HPDE6-E6E7 (cell line): ENCODE data around the gene TULP4.
"Not testable (repeated sequence)": the region's sequence is repeated elsewhere in the genome, so short reads cannot be mapped to it uniquely, and the experiment has no call there.

ENCODE experiments used
- DNase-seq: peaks from one replicate; pipeline ENCODE4 v3.0.0; 2011; ENCODE audit warnings: missing footprints; ENCODE audit errors: extremely low spot score

Gene TULP4

DNA sequence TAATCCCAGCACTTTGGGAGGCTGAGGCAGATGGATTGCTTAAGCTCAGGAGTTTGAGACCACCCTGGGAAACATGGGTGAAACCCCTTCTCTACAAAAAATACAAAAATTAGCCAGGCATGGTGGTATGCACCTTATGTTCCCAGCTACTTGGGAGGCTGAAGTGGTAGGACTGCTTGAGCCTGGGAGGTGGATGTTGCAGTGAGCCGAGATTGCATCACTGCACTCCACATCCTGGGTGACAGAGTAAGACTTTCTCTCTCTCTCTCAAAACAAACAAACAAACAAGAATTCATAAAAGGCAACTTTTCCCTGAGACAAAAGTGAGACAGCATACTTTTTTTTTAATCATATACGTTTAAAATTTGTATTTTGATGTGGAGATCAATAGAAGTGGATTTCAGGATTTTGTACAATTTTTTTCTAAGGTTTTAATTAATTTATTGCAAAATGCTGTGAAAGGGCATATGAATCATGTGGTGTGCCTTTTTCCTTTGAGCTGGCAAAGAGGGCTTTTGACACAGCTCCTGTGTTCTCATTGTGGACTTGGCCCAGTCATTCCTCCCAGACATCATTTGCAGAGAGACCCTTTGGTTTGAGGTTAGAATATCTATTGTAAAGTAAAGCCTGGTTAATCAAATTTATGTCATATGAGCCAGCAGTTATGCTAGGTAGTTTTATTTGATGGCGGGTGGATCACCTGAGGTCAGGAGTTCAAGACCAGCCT, 77.1 kb downstream of the TULP4 start:
- DNase-seq, result no peak

DNA sequence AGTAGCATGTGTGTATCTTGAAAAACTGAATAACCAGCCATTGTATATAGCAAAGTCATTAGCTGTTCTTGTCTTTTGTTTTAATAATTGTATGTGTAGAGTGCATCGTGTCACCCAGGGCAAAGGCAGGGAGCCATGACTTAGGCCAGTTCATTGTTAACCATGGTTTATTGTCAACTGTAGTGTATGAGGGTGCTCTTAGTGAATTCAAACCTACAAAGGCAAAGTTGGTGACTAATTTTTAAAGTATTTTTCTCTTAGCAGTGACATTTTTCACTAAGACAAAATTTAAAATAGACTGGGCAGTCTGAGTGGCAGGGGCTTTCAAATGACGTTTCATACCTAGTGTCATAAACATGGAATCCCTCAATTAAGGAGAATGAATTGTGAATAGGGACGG, 79.0 kb downstream of the TULP4 start:
- no peak for DNase-seq

DNA sequence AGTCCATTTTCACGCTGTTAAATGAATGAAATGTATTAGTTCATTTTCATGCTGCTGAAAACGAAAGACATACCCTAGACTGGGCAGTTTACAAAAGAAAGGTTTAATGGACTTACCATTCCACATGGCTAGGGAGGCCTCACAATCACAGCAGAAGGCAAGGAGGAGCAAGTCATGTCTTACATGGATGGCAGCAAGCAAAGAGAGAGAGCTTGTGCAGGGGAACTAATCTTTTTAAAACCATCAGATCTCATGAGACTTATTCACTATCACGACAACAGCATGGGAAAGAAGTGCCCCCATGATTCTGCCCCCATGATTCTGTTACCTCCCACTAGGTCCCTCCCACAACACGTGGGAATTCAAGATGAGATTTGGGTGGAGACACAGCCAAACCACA, 79.7 kb downstream of the TULP4 start:
- DNase-seq, result not testable (repeated sequence)

DNA sequence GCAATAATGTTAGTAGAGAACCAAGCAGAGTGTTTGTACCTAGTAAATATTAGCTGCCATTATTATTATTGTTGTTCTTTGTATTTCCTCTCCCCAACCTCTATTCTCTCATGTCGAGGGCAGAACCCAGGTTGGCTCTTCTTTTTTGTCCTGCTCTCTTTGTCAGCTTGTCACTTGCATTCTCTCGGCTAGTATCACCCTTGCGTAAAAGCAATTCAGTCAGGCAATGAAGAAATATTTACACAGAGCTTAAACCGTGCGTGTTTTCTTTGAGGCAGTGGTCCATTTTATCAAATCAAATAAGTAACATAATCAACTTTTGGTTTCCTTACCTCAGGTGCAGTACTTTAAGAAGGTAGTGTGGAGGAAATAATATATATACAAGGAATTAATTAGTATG, 83.9 kb downstream of the TULP4 start:
- no peak for DNase-seq

DNA sequence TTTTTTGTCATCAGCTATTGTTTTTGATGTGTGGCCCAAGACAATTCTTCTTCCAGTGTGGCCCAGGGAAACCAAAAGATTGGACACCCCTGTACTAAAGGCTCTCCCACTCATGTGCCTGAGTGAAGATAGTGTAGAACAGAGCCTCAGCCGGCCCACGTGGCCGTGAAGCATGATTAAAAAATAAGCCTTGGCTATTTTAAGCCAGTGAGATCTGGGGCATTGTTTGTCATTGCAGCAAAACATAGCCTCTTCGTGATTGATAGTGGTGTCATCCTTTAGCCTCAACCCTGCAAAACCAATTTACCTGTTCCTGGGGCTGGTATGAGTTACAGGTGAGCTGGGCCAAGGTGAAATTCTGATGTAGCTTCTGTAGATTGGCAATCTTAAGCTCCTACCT, 85.3 kb downstream of the TULP4 start:
- no peak for DNase-seq

DNA sequence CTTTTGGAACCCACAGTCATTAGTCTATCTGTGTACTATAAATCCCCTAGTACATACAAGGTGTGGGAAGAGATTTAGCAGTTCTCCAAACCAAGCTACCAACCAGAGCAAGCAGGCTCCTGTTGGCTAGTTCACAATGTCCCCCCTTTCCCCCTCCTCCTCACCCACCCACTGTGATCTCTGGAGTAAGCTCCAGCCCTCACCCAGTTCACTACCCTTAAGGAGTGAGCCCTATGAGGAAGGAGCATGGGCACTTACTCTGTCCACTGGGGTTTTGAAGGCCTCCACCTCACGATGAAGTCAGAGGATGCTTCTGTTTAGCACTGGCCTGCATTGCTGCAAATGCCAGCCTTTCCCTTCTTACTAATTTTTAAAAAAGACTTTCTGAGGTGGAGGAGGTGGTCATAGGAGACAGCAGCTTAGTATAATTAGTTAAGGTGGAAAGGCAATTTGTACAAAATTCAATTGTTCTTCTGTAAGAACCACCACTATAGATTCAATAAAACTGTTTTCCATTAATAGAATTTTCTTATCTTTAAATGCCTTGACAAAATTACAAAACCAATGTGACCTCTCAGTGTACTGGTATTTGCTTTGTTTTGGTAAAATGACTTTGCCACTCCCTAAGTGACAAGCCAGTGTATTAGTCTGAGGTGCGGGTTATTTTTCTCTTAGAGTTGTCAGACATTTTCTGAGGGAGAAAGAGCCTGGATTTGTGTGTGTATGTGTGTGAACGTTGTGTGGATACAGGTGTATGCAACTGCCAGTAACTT, 86.2 kb downstream of the TULP4 start:
- DNase-seq, result no peak

DNA sequence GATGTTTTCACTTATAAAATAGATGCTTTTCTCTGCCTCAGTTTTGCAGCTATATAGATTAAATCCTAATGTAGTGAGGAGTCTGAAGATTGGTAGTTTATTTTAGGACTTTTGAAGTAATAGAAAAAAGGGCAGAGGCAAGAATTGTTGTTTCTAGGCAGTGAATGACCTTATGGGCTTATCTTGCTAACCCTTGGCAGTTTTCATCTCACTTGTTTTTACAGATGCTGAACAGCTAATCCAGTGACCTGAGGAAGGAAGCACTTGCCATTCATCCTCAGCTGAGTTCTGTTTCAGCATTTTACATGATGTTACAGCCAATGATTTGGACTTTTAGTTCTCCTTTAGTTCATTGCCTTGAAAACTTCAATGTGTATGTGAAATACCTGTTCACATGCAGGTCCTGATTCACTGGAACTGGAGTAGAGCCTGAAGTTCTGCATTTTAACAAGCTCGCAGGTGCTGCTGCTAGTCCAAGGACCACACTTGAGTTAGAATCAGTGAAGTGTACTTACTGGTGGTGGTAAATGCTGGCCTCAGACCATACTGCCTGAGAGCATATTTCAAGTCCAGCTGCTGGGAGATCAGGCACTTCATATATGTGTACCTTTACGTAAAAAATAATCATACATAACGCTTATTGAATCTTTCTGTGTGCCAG, 86.9 kb downstream of the TULP4 start:
- DNase-seq, result no peak

DNA sequence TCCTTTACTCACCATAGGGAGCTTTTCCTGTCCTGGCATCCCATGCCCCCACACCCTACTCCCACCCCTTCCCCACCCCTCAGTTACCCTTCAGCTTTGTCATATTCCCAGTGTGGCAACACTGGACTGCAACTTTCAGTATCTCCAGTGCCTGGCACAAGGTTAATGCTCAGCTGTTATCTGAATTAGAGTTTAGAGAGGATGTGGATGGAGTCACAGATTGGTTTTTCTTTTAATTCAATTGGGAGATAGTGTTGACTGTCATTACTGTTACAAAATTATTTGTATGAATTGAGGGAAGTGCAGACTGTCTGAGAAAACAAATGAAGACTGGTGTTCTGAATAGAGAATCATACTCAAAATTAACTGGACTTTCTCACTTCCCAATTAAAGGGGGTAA, 89.9 kb downstream of the TULP4 start:
- no peak for DNase-seq

DNA sequence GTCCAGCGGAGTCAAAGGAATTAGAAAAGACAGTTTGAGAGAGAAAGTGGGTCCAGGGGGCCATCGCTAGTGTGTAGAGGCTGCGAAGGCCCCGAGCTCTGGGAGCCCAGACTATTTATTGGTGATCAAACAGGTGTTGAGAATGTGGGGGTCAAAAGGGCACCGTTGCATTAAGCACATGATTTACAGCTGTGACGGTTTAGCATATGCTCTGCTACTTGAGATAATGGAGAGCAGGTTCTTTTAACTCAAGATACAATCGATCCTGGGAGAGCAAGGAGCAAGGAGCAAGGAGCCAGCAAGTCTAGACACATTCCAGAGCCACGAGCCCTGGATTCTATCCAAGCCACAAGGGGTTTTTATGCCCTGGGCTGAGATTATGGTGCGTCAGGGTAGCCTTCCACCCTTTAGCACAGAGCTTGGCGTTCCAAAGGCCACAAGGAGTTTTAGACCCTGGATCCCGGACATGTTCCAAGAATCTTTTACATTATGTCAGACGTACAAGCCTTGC, 93.1 kb downstream of the TULP4 start:
- not testable (repeated sequence) for DNase-seq

DNA sequence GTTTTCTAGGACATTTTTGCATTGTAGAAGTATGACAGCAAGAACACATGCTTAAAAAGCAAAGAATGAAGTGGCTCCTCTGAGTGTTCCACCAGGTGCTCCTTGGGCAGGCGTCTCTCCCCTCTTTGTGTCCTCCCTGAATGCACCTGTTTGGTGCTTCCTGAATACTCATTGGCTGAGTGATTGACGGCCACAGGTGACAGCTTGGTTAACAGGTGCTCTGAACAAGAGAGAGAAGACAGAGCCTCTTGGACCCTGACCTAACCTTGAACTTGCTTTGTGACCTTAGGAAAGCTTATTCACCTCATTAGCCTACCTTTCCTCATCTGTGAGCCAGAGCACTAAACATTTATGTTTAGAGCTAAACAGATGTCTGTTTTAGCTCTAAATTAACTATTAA, 93.7 kb downstream of the TULP4 start:
- no peak for DNase-seq

DNA sequence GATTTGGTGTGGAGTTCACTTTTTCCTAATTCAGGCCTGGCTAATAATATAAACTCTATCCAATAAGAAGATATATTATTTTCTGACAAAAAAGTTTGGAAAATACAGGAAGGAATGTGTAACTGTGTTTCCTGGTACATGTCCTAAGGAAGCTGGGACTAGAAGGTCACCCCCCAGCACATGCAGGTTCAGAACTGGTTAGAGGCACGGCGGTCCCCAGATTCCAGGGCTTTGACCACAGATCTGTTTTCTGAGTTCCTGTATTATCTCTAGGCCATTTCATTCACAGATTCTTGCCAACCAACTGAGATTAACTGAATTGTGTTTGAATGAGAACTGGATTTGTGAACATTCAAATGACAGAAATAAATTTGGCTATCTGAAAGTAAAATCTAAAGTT, 94.5 kb downstream of the TULP4 start:
- no peak for DNase-seq

DNA sequence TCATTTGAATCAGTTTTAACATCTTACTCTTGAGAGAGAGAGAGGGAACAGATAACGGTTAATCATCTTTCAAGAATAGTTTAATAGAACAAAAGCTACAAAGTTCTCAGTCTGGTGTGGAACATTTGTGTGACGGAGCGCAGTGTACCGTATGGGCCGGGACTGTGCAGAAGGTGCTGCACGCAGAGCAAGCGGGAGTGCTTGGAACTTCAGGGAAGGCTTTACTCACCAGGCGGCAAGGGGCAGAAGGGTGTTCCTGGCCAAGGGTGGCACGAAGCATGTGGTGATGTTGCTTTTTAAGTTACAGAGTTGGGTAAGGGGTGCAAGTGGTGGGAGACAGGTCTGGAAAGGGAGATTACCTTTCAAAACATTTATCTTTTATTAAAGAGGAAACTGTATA, 95.7 kb downstream of the TULP4 start:
- DNase-seq, result no peak

DNA sequence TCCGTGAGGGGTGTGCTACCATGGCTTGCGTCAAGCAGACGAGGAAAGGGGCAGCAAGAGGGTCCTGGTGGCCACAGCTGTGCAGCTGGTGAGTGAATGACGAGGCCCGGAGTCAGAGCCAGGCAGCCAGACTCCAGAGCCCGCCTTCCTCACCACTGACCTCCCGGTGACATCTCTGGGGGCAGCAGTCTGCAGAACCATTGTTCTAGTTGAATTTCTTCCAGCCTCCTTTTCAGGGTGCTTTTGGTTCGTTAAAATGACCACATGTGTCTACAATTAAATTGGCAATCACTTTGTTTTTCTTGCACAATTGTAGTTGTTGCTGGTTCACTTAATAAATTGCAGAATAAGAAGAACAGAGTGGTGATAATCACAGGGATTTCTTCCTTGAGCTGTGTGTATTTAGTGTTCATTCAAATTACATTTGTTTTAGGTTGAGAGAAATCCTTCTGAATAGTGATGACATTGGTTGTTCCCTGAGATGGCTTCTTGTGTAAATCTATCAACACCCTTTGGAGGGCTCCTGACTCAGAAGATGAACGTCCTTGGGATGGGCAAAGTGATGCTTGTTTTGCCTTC, 96.4 kb downstream of the TULP4 start:
- no peak for DNase-seq

DNA sequence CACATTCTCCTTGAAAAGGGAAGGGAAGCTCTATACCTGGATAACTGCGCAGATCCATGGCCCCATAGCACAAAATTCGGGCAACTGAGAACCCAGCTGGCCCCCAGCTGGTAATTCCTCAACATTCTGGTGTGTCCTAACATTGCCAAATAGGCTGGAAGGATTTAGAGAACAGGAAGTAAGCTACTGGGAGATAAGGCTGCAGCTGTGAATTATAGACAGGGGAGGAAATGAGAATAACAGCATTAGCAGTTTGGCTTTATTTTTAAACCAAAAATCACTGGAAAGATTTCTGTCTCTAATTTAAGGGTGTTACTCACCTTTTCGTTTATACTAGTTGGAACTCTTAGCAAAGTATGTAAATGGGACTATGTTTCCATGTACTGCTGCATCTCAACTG, 97.2 kb downstream of the TULP4 start:
- DNase-seq, result no peak

DNA sequence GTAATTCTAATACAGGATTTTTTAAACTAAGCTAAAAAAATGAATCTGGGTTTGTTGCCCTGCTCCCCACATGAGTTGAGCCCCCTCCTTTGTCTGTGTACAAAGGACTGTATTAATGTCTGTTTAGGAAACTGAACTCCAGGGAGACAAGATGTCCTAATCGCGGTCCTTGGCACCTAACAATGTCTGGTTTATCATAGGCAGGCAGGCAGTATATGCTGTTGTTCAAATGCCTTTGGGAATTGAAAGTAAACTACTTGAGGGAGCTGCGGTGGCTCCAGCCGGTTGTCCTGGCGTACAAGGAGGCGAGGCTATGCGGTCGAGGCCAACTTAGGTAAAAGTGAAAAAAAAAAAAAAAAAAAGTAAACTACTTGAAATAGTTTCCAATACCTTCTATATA, 98.5 kb downstream of the TULP4 start:
- no peak for DNase-seq

DNA sequence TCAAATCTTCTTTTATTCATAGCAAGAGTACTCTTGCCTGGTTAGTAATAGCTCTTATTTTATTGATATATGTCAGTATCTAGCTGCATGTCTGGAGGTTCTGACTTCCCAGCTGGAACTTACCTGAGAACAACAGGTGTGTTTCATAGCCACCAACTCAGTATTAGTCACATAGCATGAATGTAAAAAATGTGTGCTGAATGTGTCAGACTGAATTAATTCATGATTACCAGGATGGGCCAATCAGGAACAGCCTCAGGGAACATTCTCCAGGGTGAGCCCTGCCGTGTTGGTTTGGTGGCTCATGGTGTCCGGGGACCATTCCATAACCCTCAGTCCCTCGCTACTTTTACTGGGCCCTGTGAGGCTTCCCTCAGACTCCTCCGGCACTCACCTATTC, 99.7 kb downstream of the TULP4 start:
- DNase-seq, result peak; percentile 79

DNA sequence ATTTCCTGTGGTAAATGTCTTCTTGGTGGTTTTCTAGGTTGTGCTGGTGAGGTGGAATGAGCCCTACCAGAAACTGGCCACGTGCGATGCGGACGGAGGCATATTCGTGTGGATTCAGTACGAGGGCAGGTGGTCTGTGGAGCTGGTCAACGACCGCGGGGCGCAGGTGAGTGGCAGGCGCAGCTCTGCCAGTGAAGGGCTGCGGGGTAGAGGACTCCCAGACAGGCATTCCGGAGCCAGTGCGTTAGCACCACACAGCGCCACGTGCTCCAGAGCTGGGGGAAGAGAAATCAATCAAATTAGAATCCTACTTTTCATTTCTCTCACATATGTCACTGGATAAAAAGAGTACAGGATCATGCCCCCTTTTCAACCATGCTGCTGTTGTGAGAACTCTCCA, 100.8 kb downstream of the TULP4 start:
- no peak for DNase-seq

DNA sequence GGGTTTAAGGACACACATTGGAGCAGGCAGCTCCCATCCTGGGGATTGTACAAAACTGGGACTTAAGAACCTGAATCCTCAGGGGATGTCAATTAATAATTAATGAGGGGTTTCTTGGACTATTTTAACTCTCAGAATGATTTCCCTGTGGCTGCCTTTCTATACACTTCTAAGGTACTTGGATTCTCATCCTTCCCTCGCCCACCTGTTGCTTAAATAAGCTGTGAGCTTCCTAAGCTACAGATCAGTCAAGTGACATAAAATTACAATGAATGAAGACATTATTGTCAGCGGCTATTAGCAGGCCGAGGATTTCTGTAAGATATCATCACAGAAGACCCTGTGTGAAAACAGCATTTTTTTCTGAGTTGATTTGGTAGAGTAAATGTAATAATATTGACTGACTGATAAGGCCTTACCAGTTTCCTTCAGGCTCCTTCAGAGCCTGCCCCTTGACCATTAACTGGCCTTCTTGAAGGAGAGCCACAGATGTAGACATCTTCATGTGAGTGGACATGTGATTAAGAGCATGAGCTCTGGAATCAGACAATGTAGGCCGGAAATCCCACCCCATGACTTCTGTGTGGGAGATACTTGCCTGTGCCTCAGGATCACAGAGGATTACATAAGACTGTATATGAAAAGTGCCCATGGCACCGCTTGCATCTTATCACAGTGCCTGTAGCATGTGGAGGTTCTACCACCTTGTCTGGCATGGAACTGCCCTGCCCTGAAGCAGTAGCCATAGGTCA, 101.7 kb downstream of the TULP4 start:
- no peak for DNase-seq

DNA sequence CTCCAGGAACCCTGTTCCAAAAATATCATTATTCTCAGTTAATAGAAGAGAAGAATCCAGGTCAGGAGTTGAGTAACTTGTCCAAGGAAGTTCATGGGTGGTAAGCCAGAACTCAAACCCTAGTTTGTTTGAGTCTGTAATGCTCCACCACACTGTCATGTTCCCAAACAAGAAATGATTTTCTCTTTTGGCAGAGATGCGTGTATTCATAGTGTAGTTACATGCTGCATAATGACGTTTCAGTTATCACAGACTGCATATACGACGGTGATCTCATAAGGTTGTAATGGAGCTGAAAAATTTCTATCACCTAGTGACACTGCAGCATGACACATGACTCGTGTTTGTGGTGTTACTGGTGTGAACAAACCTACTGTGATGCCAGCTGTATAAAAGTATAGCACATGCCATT, 102.6 kb downstream of the TULP4 start:
- no peak for DNase-seq

DNA sequence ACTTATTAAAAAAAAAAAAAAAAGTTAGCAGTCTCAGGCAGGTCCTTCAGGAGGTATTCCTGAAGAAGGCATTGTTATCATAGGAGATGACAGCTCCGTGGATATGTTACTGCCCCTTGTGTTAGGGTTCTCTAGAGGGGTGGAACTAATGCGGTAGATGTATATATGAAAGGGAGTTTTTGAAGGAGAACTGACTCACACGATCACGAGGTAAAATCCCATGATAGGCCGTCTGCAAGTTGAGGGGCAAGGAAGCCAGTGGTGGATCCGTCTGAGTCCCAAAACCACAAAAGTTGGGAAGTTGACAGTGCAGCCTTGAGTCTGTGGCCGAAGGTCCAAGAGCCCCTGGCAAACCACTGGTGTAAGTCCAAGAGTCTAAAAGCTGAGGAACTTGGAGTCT, 103.4 kb downstream of the TULP4 start:
- no peak for DNase-seq

DNA sequence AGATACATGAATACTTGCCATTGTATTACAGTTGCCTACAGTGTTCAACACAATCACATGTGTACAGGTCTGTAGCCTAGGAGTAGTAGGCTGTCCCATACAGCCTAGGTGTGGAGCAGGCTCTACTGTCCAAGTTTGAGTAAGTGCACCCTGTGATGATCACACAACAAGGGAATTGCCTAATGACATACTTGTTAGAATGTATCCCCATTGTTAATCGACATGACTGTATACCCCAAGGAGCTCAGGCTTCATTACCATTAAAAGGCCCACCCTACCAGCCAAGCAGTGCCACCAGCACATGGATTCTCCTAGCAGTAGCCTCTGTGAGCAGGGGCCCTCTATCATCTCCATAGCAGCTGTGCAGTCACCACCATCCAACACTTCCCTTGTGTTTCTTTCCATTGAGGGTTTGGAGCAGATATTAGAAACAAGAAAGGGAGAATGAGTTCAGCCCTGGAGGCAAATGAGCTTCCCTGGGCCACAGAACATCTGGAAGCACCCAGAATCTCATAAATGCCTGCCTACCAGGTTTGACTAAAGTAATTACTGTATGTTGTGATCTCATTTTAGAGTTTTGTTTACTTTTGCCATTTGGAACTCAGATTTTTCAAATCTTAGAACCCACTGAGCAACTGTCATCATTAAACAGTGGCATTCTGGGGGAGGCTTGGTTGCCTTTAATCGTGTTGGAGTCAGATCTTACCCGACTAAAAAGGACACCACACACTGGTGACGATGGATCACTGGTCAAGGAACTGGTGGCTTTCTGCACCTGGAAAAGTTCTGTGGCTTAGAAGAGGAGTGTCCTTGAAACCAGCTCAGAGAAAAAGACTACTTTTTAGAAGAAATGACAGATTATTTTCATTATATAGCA, 104.9 kb downstream of the TULP4 start:
- no peak for DNase-seq
